Prostate gland (tissue), 2 donors: ENCODE results near the gene PTPRT.

Source experiments
- CTCF ChIP-seq, 4 experiments: fragments of 200-600 bp in 2 of 4; fragments of 450-650 bp in 2 of 4; sonication (generic) in 2 of 4; IDR thresholded peaks; 1 replicate in 3 of 4; 2 replicates in 1 of 4; pipeline ENCODE4 v1.5.1; 2016 to 2019; ENCODE audit warnings: antibody characterized with exemption in 4 of 4, mild to moderate bottlenecking in 2 of 4, moderate library complexity in 2 of 4
- POLR2A ChIP-seq: fragments of 450-650 bp; IDR thresholded peaks from one replicate; pipeline ENCODE4 v1.6.1; 2016; ENCODE audit warnings: antibody characterized with exemption, mild to moderate bottlenecking
- POLR2AphosphoS5 ChIP-seq: sonication (generic); formaldehyde crosslinking; IDR thresholded peaks from one replicate; pipeline ENCODE4 v1.6.1; 2017; ENCODE audit warnings: antibody characterized with exemption

GRCh38 chr20:42639140-42639539 lies 550.6 kb downstream of the PTPRT start:
- TF ChIP-seq CTCF (IDR thresholded peaks at IDR 0.05) (no peak), POLR2A (no peak), POLR2AphosphoS5 (no peak)
